Measurements from ENCODE around the gene ARHGAP22. TPM values are rescaled to one million over a fixed set of nuclear protein-coding genes. Genes with fewer than 3 reads are reported as not detected.

ARHGAP22 gene
- total RNA-seq, 1 experiment from 2014 or later = 1.8 TPM

DNA sequence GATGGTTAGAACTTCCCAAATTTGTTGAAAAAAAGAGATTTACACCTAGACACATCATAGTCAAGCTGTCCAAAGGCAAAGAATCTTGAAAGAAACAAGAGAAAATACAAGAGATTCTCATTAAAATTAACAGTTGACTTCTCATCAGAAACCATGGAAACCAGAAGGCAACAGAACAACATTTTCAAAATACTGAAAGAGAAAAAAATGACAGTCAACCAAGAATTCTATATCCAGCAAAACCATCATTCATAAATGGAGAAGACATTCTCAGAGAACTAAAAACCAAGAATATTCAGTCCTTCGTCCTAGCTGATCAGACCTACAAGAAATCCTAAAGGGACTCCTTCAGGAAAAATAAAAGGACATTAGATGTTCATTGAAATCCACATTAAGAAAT is 90.6 kb downstream of the ARHGAP22 start:
- peaks cover 9% of the 10 kb centered on the region; the same call in 1 of the 2 replicates for H3K9me3 ChIP-seq (ENCODE audit: control insufficient read depth, insufficient read depth, low read depth, low read length)
- no peaks in the 10 kb centered on the region for H3K36me3 ChIP-seq (ENCODE audit: control insufficient read depth, insufficient read depth, low read length)
- TF ChIP-seq, protein P1, sequence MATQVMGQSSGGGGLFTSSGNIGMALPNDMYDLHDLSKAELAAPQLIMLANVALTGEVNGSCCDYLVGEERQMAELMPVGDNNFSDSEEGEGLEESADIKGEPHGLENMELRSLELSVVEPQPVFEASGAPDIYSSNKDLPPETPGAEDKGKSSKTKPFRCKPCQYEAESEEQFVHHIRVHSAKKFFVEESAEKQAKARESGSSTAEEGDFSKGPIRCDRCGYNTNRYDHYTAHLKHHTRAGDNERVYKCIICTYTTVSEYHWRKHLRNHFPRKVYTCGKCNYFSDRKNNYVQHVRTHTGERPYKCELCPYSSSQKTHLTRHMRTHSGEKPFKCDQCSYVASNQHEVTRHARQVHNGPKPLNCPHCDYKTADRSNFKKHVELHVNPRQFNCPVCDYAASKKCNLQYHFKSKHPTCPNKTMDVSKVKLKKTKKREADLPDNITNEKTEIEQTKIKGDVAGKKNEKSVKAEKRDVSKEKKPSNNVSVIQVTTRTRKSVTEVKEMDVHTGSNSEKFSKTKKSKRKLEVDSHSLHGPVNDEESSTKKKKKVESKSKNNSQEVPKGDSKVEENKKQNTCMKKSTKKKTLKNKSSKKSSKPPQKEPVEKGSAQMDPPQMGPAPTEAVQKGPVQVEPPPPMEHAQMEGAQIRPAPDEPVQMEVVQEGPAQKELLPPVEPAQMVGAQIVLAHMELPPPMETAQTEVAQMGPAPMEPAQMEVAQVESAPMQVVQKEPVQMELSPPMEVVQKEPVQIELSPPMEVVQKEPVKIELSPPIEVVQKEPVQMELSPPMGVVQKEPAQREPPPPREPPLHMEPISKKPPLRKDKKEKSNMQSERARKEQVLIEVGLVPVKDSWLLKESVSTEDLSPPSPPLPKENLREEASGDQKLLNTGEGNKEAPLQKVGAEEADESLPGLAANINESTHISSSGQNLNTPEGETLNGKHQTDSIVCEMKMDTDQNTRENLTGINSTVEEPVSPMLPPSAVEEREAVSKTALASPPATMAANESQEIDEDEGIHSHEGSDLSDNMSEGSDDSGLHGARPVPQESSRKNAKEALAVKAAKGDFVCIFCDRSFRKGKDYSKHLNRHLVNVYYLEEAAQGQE (IDR thresholded peaks at IDR 0.05; ENCODE audit: insufficient read depth in 1 of 2, low read depth in 2 of 2, low read length in 1 of 2) = no peak
- no peak for TF ChIP-seq TCF7L2 (IDR thresholded peaks at IDR 0.05; ENCODE audit: low read depth, low read length)
- no peak overlapping the region for H3K4me3 ChIP-seq (ENCODE audit: low read depth in 2 of 2, low read length in 2 of 2)
- in situ Hi-C loops (cut with HindIII; ENCODE audit: low pct_unique_long_range_greater_than_20kb, low sequenced_read_pairs) (no loop called here), intact Hi-C loops (cut with micrococcal nuclease; ENCODE audit: unreplicated experiment) (no loop called here)
- POLR2A ChIA-PET = no interaction called here
- CTCF ChIA-PET = no interaction called here
- H3K27ac ChIP-seq (ENCODE audit: low read length) = no peak overlapping the region
- DNase-seq (ENCODE audit: low read depth, low spot score) (no peak), ATAC-seq (no peak)
- no peaks in the 10 kb centered on the region for H3K27me3 ChIP-seq (ENCODE audit: control insufficient read depth, insufficient read depth, low read length)
- BruUV-seq (replicated peaks) = no TSS peak
- H3K4me1 ChIP-seq (ENCODE audit: control insufficient read depth, insufficient read depth, low read length) = no peaks in the 10 kb centered on the region

DNA sequence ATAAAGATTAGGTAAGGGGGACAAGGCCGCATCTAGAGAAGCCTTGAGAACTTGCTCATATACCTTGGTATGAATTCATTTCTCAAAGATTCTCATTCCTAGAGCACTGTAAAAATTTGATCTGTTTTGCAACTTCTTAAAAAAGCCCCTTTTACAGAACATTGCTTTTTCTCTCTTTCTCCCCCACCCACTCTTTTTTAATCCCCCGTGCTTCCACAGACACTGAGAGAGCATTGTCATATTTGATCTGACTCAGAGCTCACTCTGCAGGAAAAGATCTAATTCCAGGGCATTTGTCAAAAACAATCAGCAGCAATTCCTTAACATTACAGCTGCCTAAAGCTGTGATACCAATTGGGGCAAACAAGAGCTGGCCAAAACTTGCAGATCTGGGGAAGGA is 92.0 kb downstream of the ARHGAP22 start:
- CTCF ChIA-PET = no interaction called here
- Histone ChIP-seq H3K9me3 (ENCODE audit: control insufficient read depth, insufficient read depth, low read depth, low read length) (peaks cover 9% of the 10 kb centered on the region; the same call in 1 of the 2 replicates), H3K4me3 (ENCODE audit: low read depth in 2 of 2, low read length in 2 of 2) (no peak overlapping the region), H3K36me3 (ENCODE audit: control insufficient read depth, insufficient read depth, low read length) (no peaks in the 10 kb centered on the region), H3K4me1 (ENCODE audit: control insufficient read depth, insufficient read depth, low read length) (no peaks in the 10 kb centered on the region), H3K27ac (ENCODE audit: low read length) (no peak overlapping the region), H3K27me3 (ENCODE audit: control insufficient read depth, insufficient read depth, low read length) (no peaks in the 10 kb centered on the region)
- in situ Hi-C loops (cut with HindIII; ENCODE audit: low pct_unique_long_range_greater_than_20kb, low sequenced_read_pairs) (no loop called here), intact Hi-C loops (cut with micrococcal nuclease; ENCODE audit: unreplicated experiment) (no loop called here)
- no TSS peak for BruUV-seq (replicated peaks)
- TF ChIP-seq TCF7L2 (IDR thresholded peaks at IDR 0.05; ENCODE audit: low read depth, low read length) = no peak
- DNase-seq (ENCODE audit: low read depth, low spot score) = no peak
- ATAC-seq = no peak
- POLR2A ChIA-PET = no interaction called here

DNA sequence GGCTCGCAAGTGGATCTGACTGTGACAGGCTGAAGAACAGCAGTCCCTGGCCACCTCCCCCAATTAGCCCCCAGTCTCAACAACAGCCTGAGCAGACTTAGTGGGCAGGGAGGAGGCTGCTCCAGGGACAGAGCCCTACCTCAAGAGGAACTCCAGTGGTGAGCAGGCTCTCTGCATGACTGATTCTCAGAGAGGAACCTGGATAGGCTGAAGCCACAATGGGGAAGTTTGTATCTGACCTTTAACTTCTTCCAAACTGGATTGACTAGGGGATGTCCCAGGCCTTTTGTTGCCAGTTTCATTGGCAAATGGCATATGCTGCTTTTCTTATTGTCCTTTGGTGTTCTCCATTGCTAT is 93.0 kb downstream of the ARHGAP22 start:
- in situ Hi-C loops (cut with HindIII; ENCODE audit: low pct_unique_long_range_greater_than_20kb, low sequenced_read_pairs) (no loop called here), intact Hi-C loops (cut with micrococcal nuclease; ENCODE audit: unreplicated experiment) (no loop called here)
- H3K4me3 ChIP-seq (ENCODE audit: low read depth in 2 of 2, low read length in 2 of 2) = no peak overlapping the region
- no peak overlapping the region for H3K27ac ChIP-seq (ENCODE audit: low read length)
- no peaks in the 10 kb centered on the region for H3K27me3 ChIP-seq (ENCODE audit: control insufficient read depth, insufficient read depth, low read length)
- TF ChIP-seq, protein P1 (IDR thresholded peaks at IDR 0.05; ENCODE audit: insufficient read depth in 1 of 2, low read depth in 2 of 2, low read length in 1 of 2) = no peak
- TF ChIP-seq SIN3A (IDR thresholded peaks at IDR 0.05; ENCODE audit: borderline replicate concordance, insufficient read depth, low read depth, low read length) = no peak
- TF ChIP-seq, protein P2, sequence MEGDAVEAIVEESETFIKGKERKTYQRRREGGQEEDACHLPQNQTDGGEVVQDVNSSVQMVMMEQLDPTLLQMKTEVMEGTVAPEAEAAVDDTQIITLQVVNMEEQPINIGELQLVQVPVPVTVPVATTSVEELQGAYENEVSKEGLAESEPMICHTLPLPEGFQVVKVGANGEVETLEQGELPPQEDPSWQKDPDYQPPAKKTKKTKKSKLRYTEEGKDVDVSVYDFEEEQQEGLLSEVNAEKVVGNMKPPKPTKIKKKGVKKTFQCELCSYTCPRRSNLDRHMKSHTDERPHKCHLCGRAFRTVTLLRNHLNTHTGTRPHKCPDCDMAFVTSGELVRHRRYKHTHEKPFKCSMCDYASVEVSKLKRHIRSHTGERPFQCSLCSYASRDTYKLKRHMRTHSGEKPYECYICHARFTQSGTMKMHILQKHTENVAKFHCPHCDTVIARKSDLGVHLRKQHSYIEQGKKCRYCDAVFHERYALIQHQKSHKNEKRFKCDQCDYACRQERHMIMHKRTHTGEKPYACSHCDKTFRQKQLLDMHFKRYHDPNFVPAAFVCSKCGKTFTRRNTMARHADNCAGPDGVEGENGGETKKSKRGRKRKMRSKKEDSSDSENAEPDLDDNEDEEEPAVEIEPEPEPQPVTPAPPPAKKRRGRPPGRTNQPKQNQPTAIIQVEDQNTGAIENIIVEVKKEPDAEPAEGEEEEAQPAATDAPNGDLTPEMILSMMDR (IDR thresholded peaks at IDR 0.05) = no peak
- TF ChIP-seq TCF7L2 (IDR thresholded peaks at IDR 0.05; ENCODE audit: low read depth, low read length) = no peak
- no peak for TF ChIP-seq POLR2AphosphoS5 (IDR thresholded peaks at IDR 0.05; ENCODE audit: low read depth, low read length)
- H3K36me3 ChIP-seq (ENCODE audit: control insufficient read depth, insufficient read depth, low read length) = no peaks in the 10 kb centered on the region
- POLR2A ChIA-PET = no interaction called here
- no peak for ATAC-seq
- no TSS peak for BruUV-seq (replicated peaks)
- DNase-seq (ENCODE audit: low read depth, low spot score) = no peak
- CTCF ChIA-PET = no interaction called here
- H3K9me3 ChIP-seq (ENCODE audit: control insufficient read depth, insufficient read depth, low read depth, low read length) = peaks cover 9% of the 10 kb centered on the region; the same call in 1 of the 2 replicates
- no peaks in the 10 kb centered on the region for H3K4me1 ChIP-seq (ENCODE audit: control insufficient read depth, insufficient read depth, low read length)
